Loucy (cell line): ENCODE data around the gene ZCCHC3.
"Not testable (repeated sequence)": the region's sequence is repeated elsewhere in the genome, so short reads cannot be mapped to it uniquely, and the experiment has no call there.

Source experiments
- H2AFZ ChIP-seq: fragments of 200-600 bp; sonication (generic); 2 replicates; pipeline ENCODE4 v1.6.0; 2016; ENCODE audit warnings: antibody characterized with exemption, mild to moderate bottlenecking, low read length, moderate library complexity
- H3F3A ChIP-seq: fragments of 200-600 bp; 2 replicates; pipeline ENCODE4 v1.6.0; 2016; ENCODE audit warnings: antibody characterized with exemption, low read depth, mild to moderate bottlenecking
- H3K27me3 ChIP-seq: fragments of 200-600 bp; sonication (generic); 2 replicates; pipeline ENCODE4 v1.6.1; 2014; ENCODE audit warnings: low read length, mild to moderate bottlenecking; ENCODE audit not compliant: insufficient read depth, poor library complexity, severe bottlenecking
- H3K36me3 ChIP-seq: fragments of 200-600 bp; sonication (generic); 2 replicates; pipeline ENCODE4 v1.6.1; 2016; ENCODE audit warnings: low read length; ENCODE audit not compliant: insufficient read depth
- H3K4me1 ChIP-seq: fragments of 200-600 bp; sonication (generic); 2 replicates; pipeline ENCODE4 v1.5.1; 2014; ENCODE audit warnings: low read length, mild to moderate bottlenecking; ENCODE audit not compliant: insufficient read depth, poor library complexity, severe bottlenecking
- H3K4me2 ChIP-seq: fragments of 200-600 bp; sonication (generic); 2 replicates; pipeline ENCODE4 v1.6.0; 2014; ENCODE audit warnings: antibody characterized with exemption, low read length, low read depth, mild to moderate bottlenecking; ENCODE audit not compliant: poor library complexity, severe bottlenecking
- H3K4me3 ChIP-seq: fragments of 200-600 bp; sonication (generic); 2 replicates; pipeline ENCODE4 v1.5.1; 2014; ENCODE audit warnings: low read length, mild to moderate bottlenecking, mixed read lengths; ENCODE audit not compliant: poor library complexity, severe bottlenecking
- H3K79me2 ChIP-seq: fragments of 200-600 bp; sonication (generic); 2 replicates; pipeline ENCODE4 v1.6.1; 2014; ENCODE audit warnings: low read length; ENCODE audit not compliant: insufficient read depth
- H3K9ac ChIP-seq: fragments of 200-600 bp; sonication (generic); 2 replicates; pipeline ENCODE4 v1.6.0; 2014; ENCODE audit warnings: mild to moderate bottlenecking, low read depth, low read length, moderate library complexity; ENCODE audit not compliant: poor library complexity, severe bottlenecking
- H3K9me2 ChIP-seq: fragments of 200-600 bp; sonication (generic); replicated peaks from 2 replicates; pipeline ENCODE4 v1.6.1; 2016; ENCODE audit warnings: low read depth, low read length, mixed read lengths
- H3K9me3 ChIP-seq: fragments of 200-600 bp; sonication (generic); 2 replicates; pipeline ENCODE4 v1.6.1; 2014; ENCODE audit warnings: mild to moderate bottlenecking, antibody characterized with exemption, low read length, low read depth; ENCODE audit not compliant: insufficient read depth
- H4K20me1 ChIP-seq: fragments of 200-600 bp; sonication (generic); 2 replicates; pipeline ENCODE4 v1.6.0; 2014; ENCODE audit warnings: antibody characterized with exemption, low read length, mild to moderate bottlenecking; ENCODE audit not compliant: insufficient read depth, poor library complexity, severe bottlenecking
- EZH2phosphoT487 ChIP-seq: fragments of 200-600 bp; IDR thresholded peaks from 2 replicates; pipeline ENCODE4 v1.6.1; 2018; ENCODE audit warnings: antibody characterized with exemption, mild to moderate bottlenecking, moderate library complexity, borderline replicate concordance
- TF ChIP-seq, protein P1 (sequence below): fragments of 200-600 bp; sonication (generic); conservative IDR thresholded peaks from 2 replicates; pipeline ENCODE4 v1.5.1; 2014; ENCODE audit warnings: mild to moderate bottlenecking, antibody characterized with exemption, low read length

The ZCCHC3 gene

DNA sequence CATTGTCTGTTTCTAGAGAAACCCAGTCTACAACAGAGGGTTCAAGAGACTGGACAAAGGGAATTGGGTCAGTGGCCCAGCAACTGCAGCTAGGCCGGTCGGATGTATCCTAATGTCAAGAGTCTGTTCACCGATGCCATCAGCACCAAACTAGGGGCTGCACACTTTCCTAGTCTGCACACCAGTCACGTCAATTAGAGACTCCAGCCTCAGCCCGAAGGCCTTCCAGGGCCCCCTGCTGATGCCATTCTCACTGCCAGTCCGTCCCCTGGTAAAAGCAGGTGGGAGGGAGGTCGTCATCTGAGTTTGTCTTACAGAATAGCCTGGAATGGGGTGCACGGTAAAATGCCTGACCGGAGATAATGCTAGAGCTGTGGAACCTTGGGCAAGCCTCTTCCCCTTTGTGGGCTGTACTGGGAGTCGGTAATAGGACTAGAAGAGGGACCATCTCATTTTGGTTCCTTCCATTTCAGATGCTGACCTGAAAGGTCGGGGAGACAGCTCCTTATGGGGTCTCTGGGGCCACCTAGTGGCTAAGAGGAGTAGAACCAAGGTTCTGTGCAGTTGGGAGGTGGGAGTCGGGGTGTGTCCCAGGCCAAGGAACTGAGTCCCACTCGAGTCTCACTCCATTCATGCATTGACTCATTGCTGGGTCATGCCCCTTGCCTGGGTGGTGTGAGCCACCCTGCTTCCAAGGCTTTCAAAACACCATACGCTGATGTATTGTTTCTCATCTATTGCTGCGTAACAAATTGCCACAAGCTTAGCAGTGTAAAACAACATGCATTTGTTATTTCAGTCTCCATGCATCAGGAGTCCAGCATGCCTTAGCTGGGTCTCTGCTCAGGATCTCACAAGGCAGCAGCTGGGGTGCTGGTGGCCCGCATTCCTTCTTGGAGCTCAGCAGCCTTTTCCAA lies 33.1 kb downstream of the ZCCHC3 start:
- Histone ChIP-seq H3K4me3 (peak overlapping the region; percentile 85), H3K4me2 (peak overlapping the region; percentile 95), H3K4me1 (peaks cover 30% of the 10 kb centered on the region), H3K9ac (no peak overlapping the region), H3K79me2 (peaks cover 45% of the 10 kb centered on the region), H3F3A (peaks cover 5% of the 10 kb centered on the region; the same call in 1 of the 2 replicates), H3K36me3 (no peaks in the 10 kb centered on the region), H3K9me3 (no peaks in the 10 kb centered on the region), H2AFZ (no peak overlapping the region), H4K20me1 (peaks cover 37% of the 10 kb centered on the region), H3K27me3 (no peaks in the 10 kb centered on the region), H3K9me2 (no peaks in the 10 kb centered on the region)
- TF ChIP-seq, protein P1, sequence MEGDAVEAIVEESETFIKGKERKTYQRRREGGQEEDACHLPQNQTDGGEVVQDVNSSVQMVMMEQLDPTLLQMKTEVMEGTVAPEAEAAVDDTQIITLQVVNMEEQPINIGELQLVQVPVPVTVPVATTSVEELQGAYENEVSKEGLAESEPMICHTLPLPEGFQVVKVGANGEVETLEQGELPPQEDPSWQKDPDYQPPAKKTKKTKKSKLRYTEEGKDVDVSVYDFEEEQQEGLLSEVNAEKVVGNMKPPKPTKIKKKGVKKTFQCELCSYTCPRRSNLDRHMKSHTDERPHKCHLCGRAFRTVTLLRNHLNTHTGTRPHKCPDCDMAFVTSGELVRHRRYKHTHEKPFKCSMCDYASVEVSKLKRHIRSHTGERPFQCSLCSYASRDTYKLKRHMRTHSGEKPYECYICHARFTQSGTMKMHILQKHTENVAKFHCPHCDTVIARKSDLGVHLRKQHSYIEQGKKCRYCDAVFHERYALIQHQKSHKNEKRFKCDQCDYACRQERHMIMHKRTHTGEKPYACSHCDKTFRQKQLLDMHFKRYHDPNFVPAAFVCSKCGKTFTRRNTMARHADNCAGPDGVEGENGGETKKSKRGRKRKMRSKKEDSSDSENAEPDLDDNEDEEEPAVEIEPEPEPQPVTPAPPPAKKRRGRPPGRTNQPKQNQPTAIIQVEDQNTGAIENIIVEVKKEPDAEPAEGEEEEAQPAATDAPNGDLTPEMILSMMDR: peak; percentile 90
- TF ChIP-seq EZH2phosphoT487: no peak

DNA sequence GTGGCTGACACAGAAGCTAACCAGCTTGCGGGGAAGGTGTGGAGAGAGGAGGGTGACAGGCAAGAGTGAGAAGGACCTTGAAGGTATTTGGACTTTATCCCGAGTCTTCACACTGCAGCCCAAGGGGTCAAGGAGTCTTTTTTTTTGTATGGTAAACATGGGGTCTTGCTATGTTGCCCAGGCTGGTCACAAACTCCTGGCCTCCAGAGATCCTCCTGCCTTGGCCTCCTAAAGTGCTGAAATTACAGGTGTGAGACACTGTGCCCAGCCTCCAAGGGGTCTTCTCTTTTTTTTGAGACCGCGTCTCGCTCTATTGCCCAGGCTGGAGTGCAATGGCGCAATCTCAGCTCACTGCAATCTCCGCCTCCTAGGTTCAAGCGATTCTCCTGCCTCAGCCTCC lies 37.2 kb downstream of the ZCCHC3 start:
- H3K4me2 ChIP-seq: no peak overlapping the region
- no peaks in the 10 kb centered on the region for H3K27me3 ChIP-seq

GRCh38 chr20:336040-336439 lies 38.7 kb downstream of the ZCCHC3 start:
- H3K9ac ChIP-seq, H3K9me2 ChIP-seq, H3K4me1 ChIP-seq, H3K4me2 ChIP-seq, H4K20me1 ChIP-seq, H3K4me3 ChIP-seq, H3K27me3 ChIP-seq, H3K9me3 ChIP-seq, H3K79me2 ChIP-seq, H3F3A ChIP-seq, H2AFZ ChIP-seq, H3K36me3 ChIP-seq: not testable (repeated sequence)

More for the DNA sequence above, 37.2 kb downstream of the ZCCHC3 start:
- peaks cover 5% of the 10 kb centered on the region; the same call in 1 of the 2 replicates for H3F3A ChIP-seq
- no peaks in the 10 kb centered on the region for H3K36me3 ChIP-seq
- no peak overlapping the region for H3K4me3 ChIP-seq
- no peaks in the 10 kb centered on the region for H3K9me2 ChIP-seq
- H3K9ac ChIP-seq: no peak overlapping the region
- no peak overlapping the region for H2AFZ ChIP-seq
- H3K79me2 ChIP-seq: peaks cover 9% of the 10 kb centered on the region; the same call in 1 of the 2 replicates
- TF ChIP-seq, protein P1: no peak
- no peak for TF ChIP-seq EZH2phosphoT487
- H4K20me1 ChIP-seq: peaks cover 14% of the 10 kb centered on the region
- H3K4me1 ChIP-seq: peaks cover 15% of the 10 kb centered on the region
- H3K9me3 ChIP-seq: no peaks in the 10 kb centered on the region
